Stimulated activated CD4-positive, alpha-beta T cell treated with anti-CD3 and anti-CD28 coated beads, Interleukin-1b, Interleukin-23, amount 100 ng/mL, for 48 hours (primary cell): ENCODE measurements around the gene VAC14.
"Not testable (repeated sequence)": the region's sequence is repeated elsewhere in the genome, so short reads cannot be mapped to it uniquely, and the experiment has no call there.

Experiments
- DNase-seq: peaks from one replicate; pipeline ENCODE4 v3.0.0-alpha.2; 2020

VAC14 gene

GRCh38 chr16:70678121-70678897 lies 122.6 kb downstream of the VAC14 start:
- no peak for DNase-seq

- DNase-seq: no peak
Observed at GRCh38 chr16:70677499-70678120, 123.3 kb downstream of the VAC14 start.

- no peak for DNase-seq
Observed at GRCh38 chr16:70676675-70677498, 124.1 kb downstream of the VAC14 start.

GRCh38 chr16:70675851-70676513 lies 125.0 kb downstream of the VAC14 start:
- DNase-seq: no peak

- no peak for DNase-seq
Observed at GRCh38 chr16:70674221-70675014, 126.5 kb downstream of the VAC14 start.

GRCh38 chr16:70670938-70671337 lies 130.0 kb downstream of the VAC14 start:
- DNase-seq: not testable (repeated sequence)

GRCh38 chr16:70670175-70670574 lies 130.8 kb downstream of the VAC14 start:
- no peak for DNase-seq

GRCh38 chr16:70665806-70666735 lies 134.9 kb downstream of the VAC14 start:
- DNase-seq: no peak

GRCh38 chr16:70665113-70665694 lies 135.8 kb downstream of the VAC14 start:
- DNase-seq: no peak

- DNase-seq: no peak
Observed at GRCh38 chr16:70664325-70665112, 136.4 kb downstream of the VAC14 start.

GRCh38 chr16:70663524-70664324 lies 137.2 kb downstream of the VAC14 start:
- DNase-seq: no peak

- DNase-seq: no peak
Observed at GRCh38 chr16:70662991-70663523, 137.9 kb downstream of the VAC14 start.

GRCh38 chr16:70661918-70662641 lies 138.9 kb downstream of the VAC14 start:
- DNase-seq: no peak

GRCh38 chr16:70661534-70661917 lies 139.4 kb downstream of the VAC14 start:
- DNase-seq: no peak

GRCh38 chr16:70660672-70661350 lies 140.1 kb downstream of the VAC14 start:
- no peak for DNase-seq

- no peak for DNase-seq
Observed at GRCh38 chr16:70659953-70660671, 140.8 kb downstream of the VAC14 start.

- no peak for DNase-seq
Observed at GRCh38 chr16:70659546-70659945, 141.4 kb downstream of the VAC14 start.
